Bronchial epithelial cell (primary cell): ENCODE results near the gene CEACAM8. TPM values are rescaled to one million over a fixed set of nuclear protein-coding genes. Genes with fewer than 3 reads are reported as not detected.

ENCODE experiments used
- DNase-seq: peaks from one replicate; pipeline ENCODE4 v3.0.0-alpha.2; 2010; ENCODE audit warnings: low read depth
- FAIRE-seq: peaks from 2 replicates; lab custom pipeline; 2011; peaks lifted over from hg19 to GRCh38; lab: Jason Lieb, UNC
- H3K27me3 ChIP-seq: 2 replicates; pipeline ENCODE4 v1.5.1; 2011; ENCODE audit warnings: low read length; ENCODE audit not compliant: control insufficient read depth, insufficient read depth
- H3K36me3 ChIP-seq: 2 replicates; pipeline ENCODE4 v1.5.1; 2011; ENCODE audit warnings: low read length; ENCODE audit not compliant: control insufficient read depth, insufficient read depth
- H3K4me3 ChIP-seq: 2 replicates; pipeline ENCODE4 v1.5.1; 2011; ENCODE audit warnings: mild to moderate bottlenecking, low read depth, low read length, control low read depth
- CTCF ChIP-seq: IDR thresholded peaks from 2 replicates; pipeline ENCODE4 v1.5.1; 2011; ENCODE audit warnings: mild to moderate bottlenecking, moderate library complexity, low read length, control low read depth, inconsistent platforms; ENCODE audit not compliant: insufficient read depth, severe bottlenecking
- total RNA-seq: library from RNA; depleted of rRNA; stranded (reverse); fragments of >200 nt; gene quantifications from 2 replicates; pipeline ENCODE4 v1.2.1, GENCODE V29; 2014

The CEACAM8 gene
- total RNA-seq, 1 donor from 2014 or later, result not detected

- FAIRE-seq, result peak; percentile 50
- H3K4me3 ChIP-seq, result no peak overlapping the region
- TF ChIP-seq CTCF, result peak; percentile 96
- no peaks in the 10 kb centered on the region for H3K27me3 ChIP-seq
- peak; percentile 54 for DNase-seq
- no peaks in the 10 kb centered on the region for H3K36me3 ChIP-seq
These were observed 12.1 kb upstream of the CEACAM8 start for GRCh38 chr19:42606660-42607351.

GRCh38 chr19:42601811-42602443, 7.2 kb upstream of the CEACAM8 start:
- DNase-seq (peak; percentile 21), FAIRE-seq (no peak)
- TF ChIP-seq CTCF, result no peak
- Histone ChIP-seq H3K4me3 (no peak overlapping the region), H3K36me3 (no peaks in the 10 kb centered on the region), H3K27me3 (no peaks in the 10 kb centered on the region)

GRCh38 chr19:42596391-42597072, 1.8 kb upstream of the CEACAM8 start:
- DNase-seq, result peak; percentile 8
- no peaks in the 10 kb centered on the region for H3K36me3 ChIP-seq
- H3K4me3 ChIP-seq, result no peak overlapping the region
- H3K27me3 ChIP-seq, result no peaks in the 10 kb centered on the region
- peak; percentile 98 for TF ChIP-seq CTCF
- FAIRE-seq, result peak; percentile 93

- no peaks in the 10 kb centered on the region for H3K36me3 ChIP-seq
- H3K4me3 ChIP-seq, result no peak overlapping the region
- DNase-seq (no peak), FAIRE-seq (no peak)
- TF ChIP-seq CTCF, result no peak
- H3K27me3 ChIP-seq, result no peaks in the 10 kb centered on the region
These were observed 937 bp upstream of the CEACAM8 start for GRCh38 chr19:42595550-42596172.

GRCh38 chr19:42589792-42590191, 4.9 kb downstream of the CEACAM8 start:
- Histone ChIP-seq H3K4me3 (no peak overlapping the region), H3K36me3 (no peaks in the 10 kb centered on the region), H3K27me3 (peaks cover 1% of the 10 kb centered on the region)
- DNase-seq (no peak), FAIRE-seq (no peak)
- TF ChIP-seq CTCF, result no peak
